HuH-7.5 (cell line): Measurements from ENCODE around the gene COL9A1.

Source experiments
- DNase-seq: peaks from one replicate; pipeline ENCODE4 v3.0.0; 2011; ENCODE audit warnings: low spot score

The COL9A1 gene

DNA sequence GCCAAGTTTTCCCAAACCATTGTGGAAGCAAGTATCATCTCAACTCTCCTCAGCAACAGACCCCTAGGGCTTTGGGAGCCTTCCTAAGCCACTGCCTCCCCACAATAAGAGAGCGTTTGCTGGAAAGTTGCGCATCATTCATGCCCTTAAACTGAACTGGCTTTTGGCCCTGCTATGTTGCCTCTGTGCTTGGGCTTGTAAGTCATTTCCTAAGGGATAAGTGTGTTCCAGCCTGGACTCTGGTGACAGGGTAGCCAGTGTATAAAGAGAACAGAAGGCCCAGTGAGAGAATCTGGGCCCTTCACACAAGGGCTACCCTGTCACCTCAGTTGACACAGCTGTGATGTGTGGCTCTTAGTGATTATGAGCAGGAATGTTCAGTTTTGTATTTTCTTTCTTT is 77.8 kb downstream of the COL9A1 start:
- DNase-seq, result no peak

DNA sequence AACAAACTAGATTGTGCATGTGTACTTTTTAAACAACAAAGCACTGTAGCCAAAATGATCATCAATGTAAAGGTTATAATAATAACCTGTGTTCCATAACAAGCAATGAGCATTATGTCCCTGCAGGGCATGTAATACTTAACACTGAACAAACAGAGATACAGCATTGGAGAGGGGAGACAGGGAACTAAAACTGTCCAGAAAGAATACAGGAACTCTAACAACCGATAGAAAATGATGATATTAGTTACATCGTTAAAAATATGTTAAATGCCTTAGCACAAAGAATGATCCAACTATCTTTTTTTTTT is 80.5 kb downstream of the COL9A1 start:
- no peak for DNase-seq

- no peak for DNase-seq
Measured at GRCh38 chr6:70221715-70222438, 81.0 kb downstream of the COL9A1 start.

DNA sequence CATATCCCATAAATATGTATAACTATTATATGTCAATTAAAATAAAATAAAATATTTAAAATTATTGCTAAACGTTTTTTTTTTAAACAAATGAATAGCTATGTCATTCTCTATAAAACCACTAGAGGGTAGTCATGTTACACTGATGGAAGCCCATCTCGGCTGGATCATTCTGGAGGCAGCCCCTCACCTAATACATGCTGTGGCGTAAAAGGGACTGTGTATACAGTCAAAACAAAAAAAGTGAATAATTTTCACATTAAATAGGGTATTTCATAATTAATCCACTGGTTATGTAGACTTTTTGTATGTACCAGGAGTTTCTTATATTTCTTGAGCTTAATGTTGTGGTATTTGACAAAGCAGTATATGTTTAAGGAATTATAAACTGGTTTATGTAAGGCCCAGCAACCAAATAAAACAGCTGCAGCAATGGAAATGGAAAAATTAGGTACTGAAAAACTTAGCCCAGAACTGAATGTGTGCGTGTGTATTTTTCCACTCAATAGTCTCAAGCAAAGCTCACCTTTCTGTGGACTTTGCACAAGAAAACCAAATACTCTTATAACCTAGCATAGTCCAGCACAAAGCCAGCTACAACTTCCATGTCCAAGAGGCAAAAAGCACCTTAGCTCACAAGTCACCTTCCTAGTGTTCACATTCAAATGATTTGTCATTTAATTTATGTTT is 81.7 kb downstream of the COL9A1 start:
- no peak for DNase-seq

DNA sequence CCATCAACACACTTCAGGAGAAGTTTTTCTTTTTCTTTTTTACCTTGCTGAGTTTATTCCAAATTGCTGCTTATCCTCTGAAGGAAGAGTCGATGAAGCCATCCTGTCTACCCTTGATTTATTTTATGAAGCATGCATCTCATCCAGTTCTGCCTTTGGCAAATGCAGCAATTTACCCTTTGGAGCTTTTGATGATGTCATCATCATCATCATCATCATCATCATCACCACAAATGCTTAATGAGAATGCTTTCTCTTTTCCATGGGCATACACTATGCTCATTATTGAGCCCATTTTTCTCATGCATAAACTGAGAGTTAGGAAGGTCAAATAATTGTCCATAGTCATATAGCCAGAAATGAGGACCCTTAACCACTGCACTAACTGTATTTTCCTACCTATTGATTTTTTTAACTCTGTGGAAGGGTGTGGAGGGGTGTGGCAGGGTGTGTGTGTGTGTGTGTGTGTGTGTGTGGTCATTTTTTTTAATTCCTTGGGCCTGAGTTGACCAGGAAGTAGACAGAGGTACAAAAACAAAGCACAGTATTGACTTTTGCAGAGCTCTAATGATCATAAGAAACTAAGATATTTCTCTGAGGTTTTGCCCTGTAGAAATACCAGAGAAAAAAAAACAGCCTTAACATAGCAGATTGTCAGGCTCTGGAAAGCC is 82.8 kb downstream of the COL9A1 start:
- DNase-seq, result no peak

GRCh38 chr6:70216767-70217166 is 86.1 kb downstream of the COL9A1 start:
- DNase-seq, result no peak

GRCh38 chr6:70215460-70216108 is 87.3 kb downstream of the COL9A1 start:
- no peak for DNase-seq

DNA sequence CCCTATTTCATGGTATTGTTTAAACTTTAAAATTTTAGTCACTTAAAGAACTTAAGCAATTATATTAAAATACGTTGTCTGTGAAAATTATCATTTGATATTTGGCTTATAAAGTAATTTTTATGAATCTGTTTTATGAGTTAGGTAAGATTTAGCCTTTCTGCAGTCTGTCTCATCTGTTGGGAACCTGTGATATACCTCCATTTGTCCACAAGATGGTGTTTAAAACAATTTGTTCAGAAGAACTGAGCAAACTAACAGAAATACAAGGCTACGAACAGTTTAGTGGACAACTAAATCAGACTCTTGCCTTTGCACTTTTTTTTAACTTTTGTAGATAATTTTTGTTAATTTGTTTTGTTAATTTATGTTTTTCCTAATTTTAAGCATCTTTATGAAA is 92.4 kb downstream of the COL9A1 start:
- peak; percentile 12 for DNase-seq

- DNase-seq, result no peak
Measured at GRCh38 chr6:70208235-70208790, 94.6 kb downstream of the COL9A1 start.

DNA sequence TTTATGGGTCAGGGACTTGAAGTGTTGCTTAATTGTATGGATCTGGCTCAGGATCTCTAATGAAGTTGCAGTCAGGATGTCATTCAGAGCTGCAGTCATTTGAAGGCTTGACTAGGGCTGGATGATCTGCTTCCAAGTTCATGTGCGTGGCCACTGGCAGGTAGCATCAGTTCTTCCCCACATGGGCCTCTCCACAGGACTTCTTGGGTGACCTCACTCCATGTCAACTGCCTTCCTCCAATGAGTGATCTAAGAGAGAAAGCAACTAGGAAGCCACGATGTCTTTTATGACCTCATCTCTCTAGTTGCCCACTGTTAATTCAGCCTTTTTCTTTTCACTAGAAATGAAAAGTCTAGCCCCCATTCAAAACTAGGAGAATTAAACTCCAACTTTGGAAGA is 104.1 kb downstream of the COL9A1 start:
- no peak for DNase-seq

- no peak for DNase-seq
Measured at GRCh38 chr6:70196531-70196930, 106.4 kb downstream of the COL9A1 start.

GRCh38 chr6:70194421-70194820 is 108.5 kb downstream of the COL9A1 start:
- DNase-seq, result no peak

DNA sequence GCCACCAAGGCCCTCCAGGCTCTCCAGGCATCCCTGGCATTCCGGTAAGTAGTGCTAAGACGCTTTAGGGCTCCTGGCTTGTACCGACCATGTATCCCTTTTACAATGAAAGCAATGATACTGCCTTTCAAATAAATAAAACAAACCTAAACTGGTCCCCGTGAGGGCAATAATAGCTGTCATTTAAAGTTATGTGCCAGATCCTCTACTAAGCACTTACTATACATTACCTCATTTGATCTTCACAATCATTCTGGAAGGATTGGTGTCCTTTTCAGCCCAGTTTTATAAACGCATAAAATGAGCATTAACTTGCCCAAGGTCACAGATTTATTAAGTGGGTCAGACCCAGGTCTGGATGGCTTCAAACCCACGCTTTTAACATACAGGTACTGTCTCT is 114.7 kb downstream of the COL9A1 start:
- no peak for DNase-seq

GRCh38 chr6:70186461-70186860 is 116.4 kb downstream of the COL9A1 start:
- no peak for DNase-seq

DNA sequence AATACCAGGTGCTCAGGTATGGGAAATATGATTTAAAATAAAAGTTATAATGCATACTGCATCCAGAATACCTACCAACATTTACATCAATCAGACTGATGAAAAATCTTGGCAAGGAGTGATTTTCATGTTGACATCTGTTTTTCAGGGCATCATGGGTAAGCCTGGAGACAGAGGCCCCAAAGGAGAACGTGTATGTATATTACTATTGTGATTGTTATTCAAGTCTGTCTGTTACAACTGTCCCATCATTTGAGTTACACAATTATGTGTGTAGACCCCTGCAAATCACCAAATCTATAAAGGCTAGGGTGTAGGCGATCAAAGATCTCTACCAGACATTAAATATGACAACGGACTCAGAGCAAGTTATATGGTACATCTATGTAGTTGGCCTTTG is 118.2 kb downstream of the COL9A1 start:
- no peak for DNase-seq

DNA sequence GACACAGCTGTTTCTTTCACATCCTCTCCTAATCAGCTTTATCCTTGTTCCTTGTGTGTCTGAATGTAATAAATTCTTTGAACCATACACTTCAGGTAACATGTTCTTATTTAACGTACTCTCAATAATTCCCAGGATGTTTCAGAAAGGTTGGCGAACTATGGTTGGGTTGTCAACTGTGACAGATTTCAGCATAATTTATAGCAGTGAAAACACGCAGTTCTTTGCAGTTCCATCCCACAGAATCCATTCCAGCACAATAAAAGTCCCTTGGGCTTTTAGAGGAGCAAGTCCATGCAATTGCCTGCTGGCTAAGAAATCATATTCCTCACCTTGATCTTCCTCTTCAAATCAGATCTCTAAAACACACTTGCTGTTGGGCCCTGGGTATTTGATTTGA is 119.3 kb downstream of the COL9A1 start:
- no peak for DNase-seq

GRCh38 chr6:70180901-70181599 is 121.8 kb downstream of the COL9A1 start:
- DNase-seq, result no peak

- DNase-seq, result no peak
Measured at GRCh38 chr6:70180183-70180900, 122.5 kb downstream of the COL9A1 start.

DNA sequence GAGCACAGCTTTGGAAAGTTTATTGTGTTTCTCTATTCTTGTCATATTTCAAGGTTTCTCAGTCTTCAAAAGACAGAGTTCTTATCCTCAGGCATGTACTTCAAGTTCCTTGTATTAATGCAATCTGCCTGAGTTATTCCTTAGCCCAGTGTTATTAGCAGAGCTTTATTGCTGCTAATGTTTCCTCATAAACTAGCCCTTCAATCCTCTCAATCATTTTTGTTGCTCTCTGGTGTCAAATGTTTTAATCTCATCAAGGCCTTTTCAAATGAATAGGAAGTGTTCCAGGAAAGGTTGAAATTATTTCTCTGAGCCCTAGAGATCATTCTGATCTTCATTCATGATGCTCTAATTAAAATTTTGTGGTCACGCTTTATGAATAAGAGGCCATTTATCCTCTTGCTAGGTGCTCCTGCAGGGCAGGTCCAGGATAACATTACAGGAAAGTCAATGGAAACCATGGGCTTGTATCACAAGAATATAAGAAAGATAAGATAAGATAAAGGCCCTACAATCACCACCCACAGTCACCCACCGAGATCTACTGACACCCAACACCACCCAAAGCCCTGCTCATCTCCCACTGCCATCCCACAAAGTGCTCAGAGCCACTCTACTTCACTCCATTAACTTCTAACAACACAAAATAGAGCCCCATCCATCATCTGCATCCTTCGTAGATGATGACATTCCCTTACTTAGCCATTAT is 125.9 kb downstream of the COL9A1 start:
- no peak for DNase-seq

DNA sequence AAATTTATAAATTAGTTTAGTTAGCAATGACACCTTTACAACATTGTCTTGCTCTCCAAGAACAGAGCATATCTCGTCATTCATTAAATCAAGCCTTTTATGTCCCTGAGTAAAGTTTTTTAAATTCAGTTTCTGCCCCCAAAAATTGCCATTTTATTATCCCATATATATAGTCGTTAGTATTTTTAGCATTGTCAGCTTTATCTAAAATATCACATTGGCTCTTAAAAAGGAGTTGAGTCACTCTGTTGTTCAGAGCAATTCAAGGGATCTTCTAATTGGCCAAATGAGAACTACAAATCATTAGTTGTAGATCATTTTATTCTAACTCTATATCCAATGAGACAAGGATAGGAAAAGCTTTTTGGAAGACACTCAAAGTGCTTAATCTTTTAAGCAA is 127.1 kb downstream of the COL9A1 start:
- DNase-seq, result no peak

DNA sequence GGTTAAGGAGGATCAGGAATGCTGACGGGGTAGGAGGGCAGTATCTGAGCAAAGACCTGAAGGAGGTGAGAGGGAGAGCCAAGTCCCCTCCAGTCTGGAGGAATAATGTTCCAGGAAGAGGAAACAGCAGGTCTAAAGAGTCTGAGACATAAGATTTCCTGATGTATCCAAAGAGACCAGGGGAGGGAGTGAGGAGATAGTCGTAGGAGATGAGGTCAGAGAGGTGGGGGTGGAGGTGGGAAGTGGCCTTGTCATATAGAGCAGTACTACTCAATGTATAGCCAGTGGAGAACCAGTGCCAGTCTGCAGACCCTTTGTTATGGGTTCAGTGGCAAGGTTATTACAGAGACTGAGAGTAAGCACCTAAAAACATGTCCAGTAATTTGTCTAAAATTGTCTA is 130.6 kb downstream of the COL9A1 start:
- DNase-seq, result no peak
